GM21367 (cell line): ENCODE results near the gene CORO1C.

ENCODE experiments used
- ATAC-seq: cut with Tn5 transposase; IDR thresholded peaks from one replicate; pipeline ENCODE4 v1.9.1; 2021; ENCODE audit not compliant: unreplicated experiment

Gene CORO1C

GRCh38 chr12:108605690-108606406, 125.5 kb downstream of the CORO1C start:
- no peak for ATAC-seq

- no peak for ATAC-seq
These were observed 126.2 kb downstream of the CORO1C start for GRCh38 chr12:108605000-108605689.

- no peak for ATAC-seq
These were observed 126.9 kb downstream of the CORO1C start for GRCh38 chr12:108604208-108604941.

- ATAC-seq = no peak
These were observed 127.6 kb downstream of the CORO1C start for GRCh38 chr12:108603743-108604142.

- no peak for ATAC-seq
These were observed 128.2 kb downstream of the CORO1C start for GRCh38 chr12:108602976-108603704.

- no peak for ATAC-seq
These were observed 129.1 kb downstream of the CORO1C start for GRCh38 chr12:108602209-108602705.

- ATAC-seq = no peak
These were observed 130.7 kb downstream of the CORO1C start for GRCh38 chr12:108600702-108601007.

- no peak for ATAC-seq
These were observed 131.2 kb downstream of the CORO1C start for GRCh38 chr12:108599948-108600701.

- no peak for ATAC-seq
These were observed 131.8 kb downstream of the CORO1C start for GRCh38 chr12:108599541-108599940.

GRCh38 chr12:108598553-108599250, 132.6 kb downstream of the CORO1C start:
- ATAC-seq = no peak

GRCh38 chr12:108597559-108598471, 133.5 kb downstream of the CORO1C start, which contains the start of gene TMEM119:
Gene TMEM119, minus strand, starts transcription at chr12:108598084. Its CDS starts 5,701 bp downstream, at chr12:108592383.
- ATAC-seq = no peak

- no peak for ATAC-seq
These were observed 134.3 kb downstream of the CORO1C start for GRCh38 chr12:108596854-108597558.

- no peak for ATAC-seq
These were observed 135.3 kb downstream of the CORO1C start for GRCh38 chr12:108595711-108596647.
